A204.1 (cell line): ENCODE data around the gene GYS2.

Source experiments
- FAIRE-seq: peaks from 2 replicates; lab custom pipeline; 2012; peaks lifted over from hg19 to GRCh38; lab: Jason Lieb, UNC

GYS2 gene

GRCh38 chr12:21502872-21503271 is 101.8 kb downstream of the GYS2 start:
- FAIRE-seq = no peak

- FAIRE-seq = no peak
These were observed 102.5 kb downstream of the GYS2 start for GRCh38 chr12:21502164-21502496.

- peak; percentile 97 for FAIRE-seq
These were observed 103.1 kb downstream of the GYS2 start, which contains the start of the genes GOLT1B and RECQL for GRCh38 chr12:21501258-21502163. Gene GOLT1B, plus strand, starts transcription at chr12:21501789. Its CDS starts 135 bp downstream, at chr12:21501924. Gene RECQL, minus strand, starts transcription at chr12:21501635. Its CDS starts 2,065 bp downstream, at chr12:21499570.

GRCh38 chr12:21500786-21501257 is 103.8 kb downstream of the GYS2 start:
- FAIRE-seq = no peak

- no peak for FAIRE-seq
These were observed 104.9 kb downstream of the GYS2 start for GRCh38 chr12:21499765-21500164.
